A549 treated with Mapracorat at 1 μM for 4 hours (cell line): ENCODE results near the gene SPIN2B. TPM values are rescaled to one million over a fixed set of nuclear protein-coding genes. Genes with fewer than 3 reads are reported as not detected.

ENCODE experiments used
- total RNA-seq: library from RNA; stranded (reverse); fragments of 200-300 nt; extraction: Qiagen RNA extraction; gene quantifications from 5 replicates; pipeline ENCODE4 v1.2.3, GENCODE V29; 2022

The SPIN2B gene
- total RNA-seq = 8.1 to 10.5 TPM (median 9.5 TPM) in 5 replicates

GRCh38 chrX:57121162-57121755, at the start of gene SPIN2B:
Gene SPIN2B, minus strand, starts transcription at chrX:57121548.

GRCh38 chrX:57137073-57137472, 15.7 kb upstream of the SPIN2B start, which contains the start of gene SPIN2A:
Gene SPIN2A, minus strand, starts transcription at chrX:57137397. Its CDS starts 800 bp downstream, at chrX:57136597.

Other genes with a start within 250 kb of the SPIN2B start
- 5.8 to 6.5 TPM (median 6.0 TPM) in 5 replicates for gene SPIN3, start 126.0 kb downstream of the SPIN2B start, total RNA-seq
- 0.08 to 0.24 TPM (median 0.19 TPM) in 5 replicates for gene SPIN2A, start 15.8 kb upstream of the SPIN2B start, total RNA-seq
- gene FAAH2, start 165.2 kb upstream of the SPIN2B start, total RNA-seq = 0.06 to 0.30 TPM (median 0.13 TPM) in 3 of 5 replicates, not detected in the others